SK-N-MC (cell line): ENCODE data around the gene MYLIP.

Experiments
- EZH2 ChIP-seq: fragments of 200-600 bp; sonication (generic); IDR thresholded peaks from one replicate; pipeline ENCODE4 v1.6.1; 2017; ENCODE audit warnings: antibody characterized with exemption
- POLR2AphosphoS5 ChIP-seq: IDR thresholded peaks from 2 replicates; pipeline ENCODE4 v1.6.1; 2012; ENCODE audit warnings: mild to moderate bottlenecking, low read depth, low read length, borderline replicate concordance

DNA sequence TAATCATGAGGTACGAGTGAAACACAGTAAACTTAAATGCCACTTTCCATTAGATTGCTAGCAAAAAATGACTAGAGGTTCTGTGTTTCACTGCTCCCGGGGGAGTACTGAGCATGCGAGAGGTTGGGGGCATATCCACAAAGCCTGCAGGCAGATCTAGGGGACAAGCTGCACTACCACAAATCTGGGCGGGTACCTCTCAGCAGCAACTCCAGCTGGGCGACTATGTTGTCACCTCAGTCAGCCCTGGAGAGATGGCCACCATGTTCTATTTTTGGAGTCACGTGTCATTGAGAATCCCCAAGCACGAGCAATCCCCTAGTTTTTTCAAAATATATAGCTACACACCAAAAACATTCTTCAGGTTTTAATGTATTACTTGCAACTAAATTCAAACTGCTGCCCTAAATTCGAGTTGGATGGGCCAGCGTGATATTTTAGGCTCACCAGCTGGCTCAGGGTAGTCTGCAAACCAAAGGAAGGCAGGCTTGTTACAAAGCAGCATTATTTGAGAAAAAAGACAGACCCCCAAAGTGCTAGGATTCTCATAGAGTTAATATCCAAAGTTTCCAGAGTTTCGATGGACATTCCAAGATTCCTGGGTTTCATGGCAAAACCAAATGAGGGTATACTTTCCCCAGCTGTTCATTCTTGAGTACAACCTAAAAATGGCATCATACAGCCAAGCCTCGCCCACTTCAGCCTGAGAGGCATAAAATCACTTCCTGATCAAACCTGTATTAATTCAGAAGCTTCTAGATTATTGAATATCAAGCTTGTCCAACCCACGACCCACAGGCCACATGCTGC is 24.1 kb upstream of the MYLIP start:
- TF ChIP-seq POLR2AphosphoS5 (no peak), EZH2 (no peak)
